Peyer's patch (tissue), 4 donors: ENCODE results near the gene JAGN1.

Source experiments
- POLR2A ChIP-seq, 2 donors: fragments of 450-650 bp; IDR thresholded peaks; one replicate each; pipeline ENCODE4 v1.5.1; 2017; ENCODE audit warnings: antibody characterized with exemption in 2 of 2, mild to moderate bottlenecking in 2 of 2, moderate library complexity in 2 of 2
- TF ChIP-seq, protein P1 (sequence below), 6 experiments: fragments of 450-650 bp in 4 of 6; fragments of 200-600 bp in 2 of 6; sonication (generic) in 1 of 6; IDR thresholded peaks; one replicate each; pipeline ENCODE4 v1.5.1; 2017 to 2019; ENCODE audit warnings: antibody characterized with exemption in 6 of 6, mild to moderate bottlenecking in 3 of 6, moderate library complexity in 1 of 6

DNA sequence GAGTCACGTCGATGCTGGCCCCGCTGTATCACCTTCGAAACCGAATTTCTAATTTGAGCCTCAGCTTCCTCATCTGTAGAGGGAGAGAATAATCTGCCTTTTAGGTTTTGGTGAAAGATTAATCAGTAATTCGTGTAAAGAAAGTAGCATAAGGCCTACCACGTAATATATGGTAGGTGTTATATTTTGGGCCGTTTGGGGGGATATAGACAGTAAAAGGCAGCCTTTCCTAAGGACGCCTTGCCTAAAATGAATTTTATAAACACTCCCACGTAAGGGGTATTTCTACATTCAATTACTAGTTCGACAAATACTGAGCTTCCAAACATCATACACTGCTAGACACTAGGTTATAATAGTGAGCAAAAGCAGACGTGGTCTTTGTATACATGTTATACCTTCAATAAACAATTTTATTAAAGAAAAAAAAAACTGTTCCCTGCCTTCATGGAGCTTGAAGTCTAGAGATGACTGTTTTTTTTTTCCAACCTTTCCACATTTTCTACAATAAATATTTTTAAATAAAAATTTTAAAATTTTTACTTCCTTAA, 737 bp downstream of the JAGN1 start:
- no peak for TF ChIP-seq POLR2A (IDR thresholded peaks at IDR 0.05)
- TF ChIP-seq, protein P1, sequence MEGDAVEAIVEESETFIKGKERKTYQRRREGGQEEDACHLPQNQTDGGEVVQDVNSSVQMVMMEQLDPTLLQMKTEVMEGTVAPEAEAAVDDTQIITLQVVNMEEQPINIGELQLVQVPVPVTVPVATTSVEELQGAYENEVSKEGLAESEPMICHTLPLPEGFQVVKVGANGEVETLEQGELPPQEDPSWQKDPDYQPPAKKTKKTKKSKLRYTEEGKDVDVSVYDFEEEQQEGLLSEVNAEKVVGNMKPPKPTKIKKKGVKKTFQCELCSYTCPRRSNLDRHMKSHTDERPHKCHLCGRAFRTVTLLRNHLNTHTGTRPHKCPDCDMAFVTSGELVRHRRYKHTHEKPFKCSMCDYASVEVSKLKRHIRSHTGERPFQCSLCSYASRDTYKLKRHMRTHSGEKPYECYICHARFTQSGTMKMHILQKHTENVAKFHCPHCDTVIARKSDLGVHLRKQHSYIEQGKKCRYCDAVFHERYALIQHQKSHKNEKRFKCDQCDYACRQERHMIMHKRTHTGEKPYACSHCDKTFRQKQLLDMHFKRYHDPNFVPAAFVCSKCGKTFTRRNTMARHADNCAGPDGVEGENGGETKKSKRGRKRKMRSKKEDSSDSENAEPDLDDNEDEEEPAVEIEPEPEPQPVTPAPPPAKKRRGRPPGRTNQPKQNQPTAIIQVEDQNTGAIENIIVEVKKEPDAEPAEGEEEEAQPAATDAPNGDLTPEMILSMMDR (IDR thresholded peaks at IDR 0.05) = no peak
